HG02973 (cell line): Measurements from ENCODE around the gene DMD.
A peak's percentile ranks its signal among the peaks of the same experiment; 100 is the strongest.

ENCODE experiments used
- ATAC-seq: cut with Tn5 transposase; IDR thresholded peaks from one replicate; pipeline ENCODE4 v1.9.1; 2021; ENCODE audit warnings: moderate library complexity; ENCODE audit not compliant: unreplicated experiment

DMD gene

GRCh38 chrX:31092970-31093638 lies 2118.2 kb downstream of the DMD start:
- no peak for ATAC-seq

GRCh38 chrX:31092476-31092875 lies 2118.9 kb downstream of the DMD start:
- no peak for ATAC-seq

DNA sequence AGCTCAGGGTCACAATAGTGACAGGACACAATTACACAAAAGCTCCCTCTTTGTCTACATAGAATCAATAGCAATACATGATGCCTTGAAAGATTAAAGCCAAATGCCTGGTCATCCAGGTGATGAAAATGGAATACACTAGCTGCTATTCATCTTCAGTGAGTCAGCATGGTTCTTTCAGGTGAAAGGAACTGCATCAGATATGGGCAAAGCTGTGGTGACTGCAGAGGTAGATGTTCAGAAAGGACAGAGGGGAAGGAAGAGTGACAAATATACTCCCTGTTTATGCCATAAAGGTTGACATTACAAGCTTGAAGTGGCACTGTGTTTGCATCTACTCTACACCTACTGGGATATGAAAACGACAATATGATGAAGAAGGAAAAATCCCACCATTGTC lies 2119.5 kb downstream of the DMD start:
- no peak for ATAC-seq

- ATAC-seq = no peak
Observed at GRCh38 chrX:31074522-31074921, 2136.8 kb downstream of the DMD start.

DNA sequence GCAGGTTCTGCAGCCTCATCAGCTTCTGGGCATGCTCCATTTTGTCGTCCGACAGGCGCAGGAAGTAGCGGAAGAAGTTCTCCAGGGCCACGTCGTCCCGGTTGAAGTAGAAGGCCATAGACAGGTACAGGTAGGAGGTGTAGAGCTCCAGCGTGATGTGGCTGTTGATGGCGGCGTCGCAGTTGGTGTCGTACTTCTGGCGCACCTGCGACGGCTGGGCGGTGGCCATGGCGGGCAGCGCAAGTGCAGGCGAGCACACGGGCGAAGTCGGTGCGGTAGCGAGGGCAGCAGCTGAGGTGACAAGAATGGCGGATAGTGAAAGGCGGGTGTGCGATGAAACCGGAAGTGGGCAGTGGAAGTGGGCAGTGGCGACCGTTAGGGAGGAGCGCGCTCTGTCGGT lies 2139.6 kb downstream of the DMD start, which contains the start of gene FTHL17:
TSS of gene FTHL17 (minus strand) at position 317 of the 400 bp plus-strand sequence. CDS start at position 229, 88 bp downstream.
- no peak for ATAC-seq

GRCh38 chrX:31071262-31071661 lies 2140.1 kb downstream of the DMD start:
- no peak for ATAC-seq

DNA sequence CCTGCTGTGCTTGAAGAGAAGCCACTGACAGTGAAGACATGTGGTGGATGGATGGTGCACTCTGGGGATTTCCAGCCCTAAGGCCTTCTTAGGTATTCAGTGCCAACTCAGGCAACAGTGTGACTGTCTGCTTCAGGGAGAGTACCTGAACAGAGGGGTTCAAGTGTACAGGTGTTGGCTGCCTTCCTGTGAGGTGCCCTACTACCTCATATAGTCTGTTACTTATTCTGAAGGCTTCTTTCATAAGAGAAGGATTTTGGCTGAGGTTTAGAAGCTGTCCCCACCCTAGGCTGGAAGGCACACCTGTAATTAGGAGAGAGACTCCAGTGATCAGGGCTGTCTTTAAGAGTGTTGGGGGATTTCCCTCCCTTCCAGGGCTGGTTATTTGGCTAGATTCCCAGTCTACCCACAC lies 2141.3 kb downstream of the DMD start:
- peak; percentile 56 for ATAC-seq
